Sigmoid colon (tissue), 7 donors: ENCODE results near the gene TANGO2. TPM values are rescaled to one million over a fixed set of nuclear protein-coding genes. Genes with fewer than 3 reads are reported as not detected.

Source experiments
- DNase-seq: peaks from one replicate; pipeline ENCODE4 v3.0.0-alpha.2; 2019
- H3K27ac ChIP-seq, 4 donors: fragments of 200-600 bp; sonication (generic); one replicate each; pipeline ENCODE4 v1.5.1; 2016 to 2019; ENCODE audit warnings: mild to moderate bottlenecking in 1 of 4
- H3K27me3 ChIP-seq, 3 donors: fragments of 200-600 bp; sonication (generic); one replicate each; pipeline ENCODE4 v1.5.1; 2019; ENCODE audit warnings: mild to moderate bottlenecking in 1 of 3
- H3K36me3 ChIP-seq, 4 donors: fragments of 200-600 bp; sonication (generic); one replicate each; pipeline ENCODE4 v1.5.1; 2016 to 2019
- H3K4me1 ChIP-seq, 4 donors: fragments of 200-600 bp; sonication (generic); one replicate each; pipeline ENCODE4 v1.5.1; 2017 to 2019
- H3K4me3 ChIP-seq, 4 donors: fragments of 200-600 bp; sonication (generic); one replicate each; pipeline ENCODE4 v1.5.1; 2017 to 2019; ENCODE audit warnings: mild to moderate bottlenecking in 2 of 4, moderate library complexity in 1 of 4
- H3K9me3 ChIP-seq, 4 donors: fragments of 200-600 bp in 3 of 4; sonication (generic) in 3 of 4; one replicate each; pipeline versions ENCODE4 v1.5.1 to v1.6.1; 2013 to 2019
- EP300 ChIP-seq, 4 donors: sonication (generic); formaldehyde crosslinking; IDR thresholded peaks; one replicate each; pipeline ENCODE4 v1.6.1; 2017; ENCODE audit warnings: antibody characterized with exemption in 4 of 4
- POLR2A ChIP-seq, 2 donors: fragments of 450-650 bp; IDR thresholded peaks; one replicate each; pipeline ENCODE4 v1.6.1; 2016; ENCODE audit warnings: antibody characterized with exemption in 2 of 2, mild to moderate bottlenecking in 2 of 2, moderate library complexity in 2 of 2
- POLR2AphosphoS5 ChIP-seq, 4 donors: sonication (generic); formaldehyde crosslinking; IDR thresholded peaks; one replicate each; pipeline ENCODE4 v1.6.1; 2017; ENCODE audit warnings: antibody characterized with exemption in 4 of 4
- WGBS, 2 donors: extraction: QIAGEN DNeasy Blood & Tissue Kit; methylation state at CpG; one replicate each; pipeline ENCODE4 v1.1.7; 2013; 5-methylcytosine and 5-hydroxymethylcytosine counted together
- intact Hi-C: fragments of 100-400 bp; cut with DNase I; formaldehyde crosslinking; loops from one replicate; pipeline ENCODE4 v1.15.1; 2023
- polyA plus RNA-seq, 3 donors: library from polyadenylated mRNA; stranded (reverse); fragments of 200-250 nt; gene quantifications; one replicate each; pipeline ENCODE4 v1.2.3, GENCODE V29; 2013
- total RNA-seq, 4 donors: library from RNA; depleted of rRNA; stranded (reverse); fragments of >200 nt; gene quantifications; one replicate each; pipeline ENCODE4 v1.1.0, GENCODE V29; 2016
- TF ChIP-seq, protein P1 (sequence below), 4 experiments: fragments of 450-650 bp in 3 of 4; fragments of 200-600 bp in 1 of 4; IDR thresholded peaks; one replicate each; pipeline ENCODE4 v1.5.1; 2016 to 2019; ENCODE audit warnings: antibody characterized with exemption in 4 of 4, mild to moderate bottlenecking in 3 of 4, moderate library complexity in 2 of 4
- donor health status: healthy with polysubstance abuse.
- donor health status: Bipolar disorder and iron deficiency.
- donor health status: healthy.

TANGO2 gene
- total and polyA plus RNA-seq, 7 donors: 24.2 to 46.2 (median 31.6) TPM

DNA sequence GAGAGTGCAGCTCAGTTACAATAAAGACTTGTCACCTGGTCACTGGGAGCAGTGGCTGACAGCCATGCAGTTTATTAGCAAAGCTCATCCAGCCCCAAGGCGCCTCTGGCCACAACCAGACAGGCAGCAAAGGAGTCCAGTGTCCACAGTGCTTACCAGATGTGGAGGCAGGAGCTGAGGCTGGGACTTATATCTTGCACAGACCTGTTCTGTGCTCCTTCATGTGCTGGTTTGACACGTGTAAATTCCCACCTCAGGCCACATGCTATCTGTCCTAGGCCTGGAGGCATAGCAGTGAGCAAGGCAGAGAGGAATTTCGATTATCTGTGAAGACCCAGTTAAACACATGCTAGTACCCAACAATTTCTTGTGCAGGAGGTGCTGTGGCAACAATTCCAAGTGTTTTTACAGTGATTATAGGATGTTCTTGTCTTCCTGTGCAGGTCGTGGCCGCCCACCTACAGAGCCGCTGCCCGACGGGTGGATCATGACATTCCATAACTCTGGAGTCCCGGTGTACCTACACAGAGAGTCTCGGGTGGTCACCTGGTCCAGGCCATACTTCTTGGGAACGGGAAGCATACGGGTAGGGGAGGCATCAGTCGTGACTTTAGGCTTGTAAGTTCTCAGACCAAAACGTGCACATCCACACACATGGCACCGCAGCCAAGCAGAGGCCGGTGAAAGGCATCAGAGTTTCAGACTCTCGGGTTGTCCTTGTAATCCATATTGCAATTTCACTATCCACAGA, 68.5 kb downstream of the TANGO2 start:
- no peak overlapping the region for H3K27ac ChIP-seq
- H3K4me1 ChIP-seq: peaks cover 0 to 16% (median 11%) of the 10 kb centered on the region in 4 donors
- intact Hi-C loops: loop anchor here (10.0 kb wide), 1 partner anchor 115 kb away; no protein-coding TSS in a partner anchor
- 94 to 96% methylated on average over 17 of the region's 17 CpGs for WGBS, 2 donors
- no peak for DNase-seq
- peaks cover 64 to 89% (median 73%) of the 10 kb centered on the region in 4 donors for H3K36me3 ChIP-seq
- H3K9me3 ChIP-seq: no peaks in the 10 kb centered on the region
- H3K4me3 ChIP-seq: no peak overlapping the region
- TF ChIP-seq POLR2AphosphoS5 (IDR thresholded peaks at IDR 0.05) (no peak), POLR2A (IDR thresholded peaks at IDR 0.05) (no peak), EP300 (IDR thresholded peaks at IDR 0.05) (no peak)
- TF ChIP-seq, protein P1, sequence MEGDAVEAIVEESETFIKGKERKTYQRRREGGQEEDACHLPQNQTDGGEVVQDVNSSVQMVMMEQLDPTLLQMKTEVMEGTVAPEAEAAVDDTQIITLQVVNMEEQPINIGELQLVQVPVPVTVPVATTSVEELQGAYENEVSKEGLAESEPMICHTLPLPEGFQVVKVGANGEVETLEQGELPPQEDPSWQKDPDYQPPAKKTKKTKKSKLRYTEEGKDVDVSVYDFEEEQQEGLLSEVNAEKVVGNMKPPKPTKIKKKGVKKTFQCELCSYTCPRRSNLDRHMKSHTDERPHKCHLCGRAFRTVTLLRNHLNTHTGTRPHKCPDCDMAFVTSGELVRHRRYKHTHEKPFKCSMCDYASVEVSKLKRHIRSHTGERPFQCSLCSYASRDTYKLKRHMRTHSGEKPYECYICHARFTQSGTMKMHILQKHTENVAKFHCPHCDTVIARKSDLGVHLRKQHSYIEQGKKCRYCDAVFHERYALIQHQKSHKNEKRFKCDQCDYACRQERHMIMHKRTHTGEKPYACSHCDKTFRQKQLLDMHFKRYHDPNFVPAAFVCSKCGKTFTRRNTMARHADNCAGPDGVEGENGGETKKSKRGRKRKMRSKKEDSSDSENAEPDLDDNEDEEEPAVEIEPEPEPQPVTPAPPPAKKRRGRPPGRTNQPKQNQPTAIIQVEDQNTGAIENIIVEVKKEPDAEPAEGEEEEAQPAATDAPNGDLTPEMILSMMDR (IDR thresholded peaks at IDR 0.05): no peak
- H3K27me3 ChIP-seq: no peaks in the 10 kb centered on the region

DNA sequence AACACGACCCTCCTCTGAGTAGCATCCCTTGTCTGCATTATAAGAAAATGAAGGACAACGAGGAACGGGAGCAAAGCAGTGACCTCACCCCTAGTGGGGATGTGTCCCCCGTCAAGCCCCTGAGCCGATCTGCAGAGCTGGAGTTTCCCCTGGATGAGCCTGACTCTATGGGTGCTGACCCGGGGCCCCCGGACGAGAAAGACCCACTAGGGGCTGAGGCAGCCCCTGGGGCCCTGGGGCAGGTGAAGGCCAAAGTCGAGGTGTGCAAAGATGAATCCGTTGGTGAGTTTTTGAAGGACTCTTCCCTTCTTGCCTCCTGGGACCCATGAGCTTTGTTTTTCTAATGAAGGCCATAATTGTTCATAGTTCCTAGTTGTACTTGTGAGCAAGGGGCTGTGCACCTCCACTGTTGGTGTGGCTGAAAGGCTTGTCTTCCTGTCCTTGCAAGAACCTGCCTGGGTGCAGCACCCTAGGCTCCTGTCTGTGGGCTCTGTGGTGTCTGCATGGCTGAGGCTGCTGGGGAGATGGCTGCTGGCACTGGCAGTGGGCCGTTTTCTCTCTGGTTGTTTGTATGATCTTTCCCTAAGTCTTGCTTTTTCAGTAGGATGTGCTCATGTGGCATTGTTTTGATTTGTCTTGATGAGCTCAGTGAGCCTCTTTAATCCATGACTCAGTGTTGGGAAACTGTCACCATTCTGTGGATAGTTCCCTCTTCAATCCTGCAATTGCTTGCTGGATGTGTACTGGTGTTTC, 69.2 kb downstream of the TANGO2 start:
- WGBS, 2 donors: 94% methylated on average over 11 of the region's 11 CpGs
- H3K4me3 ChIP-seq: no peak overlapping the region
- H3K27me3 ChIP-seq: no peaks in the 10 kb centered on the region
- intact Hi-C loops: loop anchor here (10.0 kb wide), 1 partner anchor 115 kb away; no protein-coding TSS in a partner anchor
- TF ChIP-seq POLR2A (IDR thresholded peaks at IDR 0.05) (no peak), POLR2AphosphoS5 (IDR thresholded peaks at IDR 0.05) (no peak), EP300 (IDR thresholded peaks at IDR 0.05) (no peak)
- TF ChIP-seq, protein P1 (IDR thresholded peaks at IDR 0.05): no peak
- peaks cover 64 to 96% (median 80%) of the 10 kb centered on the region in 4 donors for H3K36me3 ChIP-seq
- H3K27ac ChIP-seq: no peak overlapping the region
- no peak for DNase-seq
- no peaks in the 10 kb centered on the region for H3K9me3 ChIP-seq
- H3K4me1 ChIP-seq: peaks cover 0 to 9% (median 4%) of the 10 kb centered on the region in 4 donors

DNA sequence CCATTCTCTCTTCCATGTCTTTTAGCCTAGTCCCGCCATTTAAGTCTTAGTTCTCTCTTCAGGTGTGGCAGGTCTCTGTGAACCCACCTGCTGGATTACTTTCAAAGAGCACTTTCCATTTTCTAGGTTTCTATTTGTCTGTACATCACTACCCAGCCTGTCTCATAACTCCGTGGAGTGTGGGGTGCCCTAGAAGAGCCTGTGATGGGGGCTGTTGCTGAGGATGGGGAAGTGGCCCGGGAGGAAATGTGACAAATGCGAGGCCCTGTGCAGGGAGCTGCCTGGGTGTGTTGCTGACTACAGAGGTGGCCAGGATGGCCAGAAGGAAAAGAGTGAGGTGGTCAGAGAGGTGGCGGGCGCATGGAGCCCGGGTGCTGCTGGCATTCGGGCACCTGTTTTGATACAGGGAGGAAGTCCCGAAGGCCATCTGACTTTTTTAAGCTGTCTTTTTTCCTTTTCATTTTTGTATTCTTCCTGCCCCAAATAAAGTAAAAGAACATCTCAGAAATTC, 69.9 kb downstream of the TANGO2 start:
- no peaks in the 10 kb centered on the region for H3K9me3 ChIP-seq
- DNase-seq: no peak
- intact Hi-C loops: no loop called here
- peaks cover 0 to 3% (median under 1%) of the 10 kb centered on the region in 4 donors for H3K4me1 ChIP-seq
- H3K36me3 ChIP-seq: peaks cover 62 to 100% (median 86%) of the 10 kb centered on the region in 4 donors
- no peak overlapping the region for H3K4me3 ChIP-seq
- H3K27ac ChIP-seq: no peak overlapping the region
- WGBS, 2 donors: 86 to 94% methylated on average over 9 of the region's 9 CpGs
- H3K27me3 ChIP-seq: no peaks in the 10 kb centered on the region
- TF ChIP-seq, protein P1 (IDR thresholded peaks at IDR 0.05): no peak
- TF ChIP-seq EP300 (IDR thresholded peaks at IDR 0.05) (no peak), POLR2A (IDR thresholded peaks at IDR 0.05) (no peak), POLR2AphosphoS5 (IDR thresholded peaks at IDR 0.05) (no peak)

DNA sequence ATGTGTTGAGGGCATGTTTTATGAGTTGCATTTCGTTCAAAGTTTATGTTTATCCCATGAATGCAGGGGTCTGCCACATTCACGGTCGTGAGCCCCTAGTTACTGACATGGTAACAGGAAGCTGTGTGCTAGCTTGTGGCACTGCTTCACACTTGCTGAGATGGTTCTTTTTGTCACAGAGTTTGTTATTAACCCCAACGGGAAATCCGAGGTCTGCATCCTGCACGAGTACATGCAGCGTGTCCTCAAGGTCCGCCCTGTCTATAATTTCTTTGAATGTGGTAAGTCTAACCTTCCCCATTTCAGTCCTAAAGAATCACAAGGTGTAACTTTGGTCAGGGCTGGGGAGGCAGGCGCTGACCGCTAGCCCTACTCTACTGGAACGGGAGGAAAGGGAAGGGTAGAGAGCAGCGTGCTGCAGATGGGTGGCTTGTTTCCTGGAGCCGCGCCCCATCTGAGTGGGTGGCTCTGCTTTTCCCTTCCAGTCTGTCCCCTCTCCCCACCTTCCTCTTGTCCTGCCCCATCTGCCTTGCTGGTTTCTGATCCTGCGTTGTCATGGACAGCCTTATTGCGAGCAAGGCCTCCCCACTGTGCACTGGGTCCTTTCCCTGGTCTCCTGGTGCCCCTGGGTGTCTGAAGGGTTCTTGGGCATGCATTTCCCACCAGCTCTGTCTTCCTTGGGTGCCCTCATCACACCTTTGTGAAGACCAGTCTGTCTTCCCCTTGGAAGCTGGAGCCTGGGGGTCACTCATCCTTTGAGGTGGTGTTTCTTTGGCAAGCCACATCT, 71.0 kb downstream of the TANGO2 start:
- Histone ChIP-seq H3K36me3 (peaks cover 51 to 100% (median 88%) of the 10 kb centered on the region in 4 donors), H3K4me1 (no peaks in the 10 kb centered on the region), H3K27ac (no peak overlapping the region), H3K27me3 (no peaks in the 10 kb centered on the region), H3K4me3 (no peak overlapping the region), H3K9me3 (no peaks in the 10 kb centered on the region)
- DNase-seq: no peak
- WGBS, 2 donors: 90 to 92% methylated on average over 16 of the region's 16 CpGs
- intact Hi-C loops: no loop called here
- TF ChIP-seq, protein P1 (IDR thresholded peaks at IDR 0.05): no peak
- TF ChIP-seq POLR2A (IDR thresholded peaks at IDR 0.05) (no peak), POLR2AphosphoS5 (IDR thresholded peaks at IDR 0.05) (no peak), EP300 (IDR thresholded peaks at IDR 0.05) (no peak)
